Heart left ventricle (tissue), 13 donors: ENCODE data around the gene KLLN.

ENCODE experiments used
- POLR2A ChIP-seq, 2 donors: fragments of 450-650 bp; IDR thresholded peaks; one replicate each; pipeline ENCODE4 v1.6.1; 2017; ENCODE audit warnings: antibody characterized with exemption in 2 of 2, mild to moderate bottlenecking in 2 of 2, moderate library complexity in 2 of 2
- TF ChIP-seq, protein P1 (sequence below), 12 donors: fragments of 200-600 bp; sonication (generic) in 4 of 12; IDR thresholded peaks; one replicate each; pipeline versions ENCODE4 v1.5.0 to v1.8.0; 2018 to 2022; ENCODE audit warnings: antibody characterized with exemption in 12 of 12, mild to moderate bottlenecking in 5 of 12
- donor health status: ischemic (EF 13 %, LVEDD 7.1; RV severe dilation, severe dysfunction).
- donor health status: DM: no; HTN: yes; CAD: no.
- donor health status: DM: no; HTN: no; CAD: no.
- donor health status: ischemic (EF 25% LVEDD 6.9; RV normal size, moderate dysfunction).
- donor health status: ischemic (EF 25% LVEDD 5.7; RV mildly dilated, moderate dysfunction).
- donor health status: ischemic (EF 35%, LVEDD 5.7; RV mildly dilated, moderate dysfunction).
- donor health status: nonischemic (EF 11% LVEDD 7.7; RV severe dilation, severe dysfunction).
- donor health status: DM: yes; HTN: yes; CAD: no.
- donor health status: PGD.
- donor health status: ischemic (EF 29% LVEDD 5.4; RV normal size, mild dysfunction).
- donor health status: nonischemic (EF 23%, LVEDD 6.1; RV moderate dilation, normal function).

DNA sequence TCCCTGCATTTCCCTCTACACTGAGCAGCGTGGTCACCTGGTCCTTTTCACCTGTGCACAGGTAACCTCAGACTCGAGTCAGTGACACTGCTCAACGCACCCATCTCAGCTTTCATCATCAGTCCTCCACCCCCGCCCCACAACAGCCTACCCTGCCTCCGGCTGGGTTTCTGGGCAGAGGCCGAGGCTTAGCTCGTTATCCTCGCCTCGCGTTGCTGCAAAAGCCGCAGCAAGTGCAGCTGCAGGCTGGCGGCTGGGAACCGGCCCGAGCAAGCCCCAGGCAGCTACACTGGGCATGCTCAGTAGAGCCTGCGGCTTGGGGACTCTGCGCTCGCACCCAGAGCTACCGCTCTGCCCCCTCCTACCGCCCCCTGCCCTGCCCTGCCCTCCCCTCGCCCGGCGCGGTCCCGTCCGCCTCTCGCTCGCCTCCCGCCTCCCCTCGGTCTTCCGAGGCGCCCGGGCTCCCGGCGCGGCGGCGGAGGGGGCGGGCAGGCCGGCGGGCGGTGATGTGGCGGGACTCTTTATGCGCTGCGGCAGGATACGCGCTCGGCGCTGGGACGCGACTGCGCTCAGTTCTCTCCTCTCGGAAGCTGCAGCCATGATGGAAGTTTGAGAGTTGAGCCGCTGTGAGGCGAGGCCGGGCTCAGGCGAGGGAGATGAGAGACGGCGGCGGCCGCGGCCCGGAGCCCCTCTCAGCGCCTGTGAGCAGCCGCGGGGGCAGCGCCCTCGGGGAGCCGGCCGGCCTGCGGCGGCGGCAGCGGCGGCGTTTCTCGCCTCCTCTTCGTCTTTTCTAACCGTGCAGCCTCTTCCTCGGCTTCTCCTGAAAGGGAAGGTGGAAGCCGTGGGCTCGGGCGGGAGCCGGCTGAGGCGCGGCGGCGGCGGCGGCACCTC is at the start of gene KLLN, which contains the start of gene PTEN:
- peak in 1 of 2 donors; percentile 82 for TF ChIP-seq POLR2A (IDR thresholded peaks at IDR 0.05)
- TF ChIP-seq, protein P1, sequence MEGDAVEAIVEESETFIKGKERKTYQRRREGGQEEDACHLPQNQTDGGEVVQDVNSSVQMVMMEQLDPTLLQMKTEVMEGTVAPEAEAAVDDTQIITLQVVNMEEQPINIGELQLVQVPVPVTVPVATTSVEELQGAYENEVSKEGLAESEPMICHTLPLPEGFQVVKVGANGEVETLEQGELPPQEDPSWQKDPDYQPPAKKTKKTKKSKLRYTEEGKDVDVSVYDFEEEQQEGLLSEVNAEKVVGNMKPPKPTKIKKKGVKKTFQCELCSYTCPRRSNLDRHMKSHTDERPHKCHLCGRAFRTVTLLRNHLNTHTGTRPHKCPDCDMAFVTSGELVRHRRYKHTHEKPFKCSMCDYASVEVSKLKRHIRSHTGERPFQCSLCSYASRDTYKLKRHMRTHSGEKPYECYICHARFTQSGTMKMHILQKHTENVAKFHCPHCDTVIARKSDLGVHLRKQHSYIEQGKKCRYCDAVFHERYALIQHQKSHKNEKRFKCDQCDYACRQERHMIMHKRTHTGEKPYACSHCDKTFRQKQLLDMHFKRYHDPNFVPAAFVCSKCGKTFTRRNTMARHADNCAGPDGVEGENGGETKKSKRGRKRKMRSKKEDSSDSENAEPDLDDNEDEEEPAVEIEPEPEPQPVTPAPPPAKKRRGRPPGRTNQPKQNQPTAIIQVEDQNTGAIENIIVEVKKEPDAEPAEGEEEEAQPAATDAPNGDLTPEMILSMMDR (IDR thresholded peaks at IDR 0.05), result peak in 1 of 12 donors; percentile 7
